ENCODE measurements around the gene PPP1R13B.

Gene PPP1R13B

DNA sequence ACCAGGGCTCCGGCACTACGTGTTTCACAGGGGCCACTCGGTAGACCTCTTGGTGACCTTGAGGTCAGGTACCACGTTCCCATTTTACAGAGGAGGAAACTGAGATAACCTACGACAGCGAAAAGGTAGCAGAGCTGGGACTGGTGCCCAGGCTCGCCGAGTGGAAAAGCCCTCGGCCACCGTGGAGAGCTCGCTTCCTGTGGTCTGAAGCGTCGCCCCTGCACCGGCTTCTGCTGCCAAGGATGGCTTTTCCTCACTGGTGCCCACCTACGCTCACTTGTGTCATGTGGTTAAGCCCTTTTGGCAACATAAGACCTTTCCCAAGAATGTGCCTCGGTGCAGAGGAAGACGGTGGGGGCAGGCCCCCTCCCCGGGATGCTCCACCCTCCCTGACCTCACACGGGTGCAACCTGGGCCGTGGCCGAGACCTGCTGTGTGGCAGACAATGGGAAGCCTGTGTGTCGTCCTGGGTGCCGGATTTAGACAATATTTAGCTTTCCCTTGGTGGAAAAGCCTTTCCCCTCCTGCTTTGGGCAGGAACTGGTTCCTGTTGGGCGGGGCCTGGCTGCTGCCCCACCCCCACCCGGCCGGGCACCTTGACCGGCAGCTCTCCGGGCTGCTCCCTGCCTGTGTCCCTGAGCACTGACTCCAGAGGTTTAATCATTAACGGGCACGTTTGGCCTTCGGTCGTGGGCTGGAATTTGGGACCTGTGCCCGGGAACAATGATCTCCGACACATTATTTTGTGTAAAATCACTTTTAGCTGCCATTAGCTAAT, 32.4 kb upstream of the PPP1R13B start:
- DNase-seq, result peak; percentile 47

- DNase-seq, result no peak
Measured at GRCh38 chr14:103879118-103879569, 31.8 kb upstream of the PPP1R13B start.

GRCh38 chr14:103878180-103878579, 30.8 kb upstream of the PPP1R13B start:
- no peak for DNase-seq

- no peak for DNase-seq
Measured at GRCh38 chr14:103875010-103875409, 27.6 kb upstream of the PPP1R13B start.

- DNase-seq, result no peak
Measured at GRCh38 chr14:103872481-103873113, 25.2 kb upstream of the PPP1R13B start.

GRCh38 chr14:103871596-103872480, 24.5 kb upstream of the PPP1R13B start:
- DNase-seq, result no peak

GRCh38 chr14:103870891-103871595, 23.7 kb upstream of the PPP1R13B start:
- DNase-seq, result no peak

GRCh38 chr14:103870144-103870876, 22.9 kb upstream of the PPP1R13B start:
- DNase-seq, result no peak

DNA sequence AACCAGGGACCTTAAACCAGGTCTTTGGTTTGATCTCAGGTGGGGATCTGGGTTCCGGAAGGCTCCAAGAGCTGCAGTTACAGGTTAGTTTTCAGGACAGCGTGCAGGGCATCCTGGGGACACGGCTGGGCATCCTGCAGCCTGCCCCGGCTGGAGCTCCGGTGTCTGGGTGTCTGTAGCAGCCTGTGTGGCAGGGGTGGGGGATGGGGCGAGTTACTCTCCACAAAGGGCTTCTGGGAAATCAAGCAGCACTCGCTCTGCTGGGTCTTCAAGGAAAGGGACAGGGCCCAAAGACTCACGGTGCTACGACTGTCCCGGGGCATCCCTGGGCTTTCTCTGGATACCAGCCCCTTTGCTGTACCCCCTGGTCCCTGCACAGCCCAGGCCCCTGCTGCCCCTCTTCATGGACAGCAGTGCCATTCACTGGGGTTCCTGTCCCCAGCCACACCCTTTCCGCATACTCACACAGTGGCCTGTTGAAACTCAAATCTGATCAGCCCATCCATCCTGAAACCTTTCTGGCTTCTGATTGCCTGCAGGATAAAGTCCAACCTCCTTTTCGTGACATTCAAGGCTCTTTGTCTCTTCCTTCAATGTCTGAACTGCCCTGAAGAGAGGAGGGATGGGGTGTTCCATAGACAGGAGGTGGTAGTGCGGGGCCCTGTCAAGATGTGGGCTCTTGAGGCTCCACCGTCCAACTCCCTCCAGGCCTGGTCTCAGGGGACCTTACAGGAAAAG, 22.2 kb upstream of the PPP1R13B start:
- no peak for DNase-seq

- DNase-seq, result no peak
Measured at GRCh38 chr14:103868242-103868897, 21.0 kb upstream of the PPP1R13B start.

- no peak for DNase-seq
Measured at GRCh38 chr14:103867523-103867953, 20.2 kb upstream of the PPP1R13B start.

DNA sequence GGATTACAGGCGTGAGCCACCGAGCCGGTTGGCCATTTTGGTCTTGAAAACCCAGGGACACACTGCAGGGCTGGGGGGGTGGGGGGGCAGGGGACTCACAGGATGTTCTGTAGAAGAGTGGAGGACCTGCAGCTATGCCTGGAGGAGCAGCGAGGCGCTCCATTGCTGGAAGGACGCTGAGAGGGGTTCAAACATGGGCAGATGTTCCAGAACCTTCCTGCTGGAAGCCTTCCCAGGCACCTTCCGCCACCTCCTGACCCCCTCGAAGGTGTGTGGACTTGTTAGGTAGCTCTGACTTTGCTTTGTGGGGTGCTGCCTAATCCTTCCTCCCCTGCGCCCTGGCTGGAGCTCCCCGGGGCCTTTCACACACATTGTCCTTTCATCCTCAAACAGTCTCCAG, 19.6 kb upstream of the PPP1R13B start:
- DNase-seq, result no peak

DNA sequence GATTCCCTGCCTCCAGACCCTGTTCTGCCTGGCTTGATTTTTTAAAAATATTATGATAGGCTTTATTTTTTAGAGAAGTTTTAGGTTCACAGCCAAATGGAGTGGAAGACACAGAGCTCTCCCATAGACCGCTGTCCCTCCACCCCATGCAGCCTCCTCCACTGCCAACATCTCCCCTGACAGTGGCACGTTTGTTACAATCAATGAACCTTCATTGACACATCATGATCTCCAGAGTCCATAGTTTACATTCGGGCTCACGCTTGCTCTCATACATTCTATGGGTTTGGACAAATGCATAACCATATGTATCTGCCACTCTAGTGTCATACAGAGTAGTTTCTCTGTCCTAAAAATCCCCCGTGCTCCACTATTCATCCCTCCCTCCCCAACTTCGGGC, 15.9 kb upstream of the PPP1R13B start:
- no peak for DNase-seq

- DNase-seq, result peak; percentile 13
Measured at GRCh38 chr14:103862393-103862782, 15.0 kb upstream of the PPP1R13B start.

DNA sequence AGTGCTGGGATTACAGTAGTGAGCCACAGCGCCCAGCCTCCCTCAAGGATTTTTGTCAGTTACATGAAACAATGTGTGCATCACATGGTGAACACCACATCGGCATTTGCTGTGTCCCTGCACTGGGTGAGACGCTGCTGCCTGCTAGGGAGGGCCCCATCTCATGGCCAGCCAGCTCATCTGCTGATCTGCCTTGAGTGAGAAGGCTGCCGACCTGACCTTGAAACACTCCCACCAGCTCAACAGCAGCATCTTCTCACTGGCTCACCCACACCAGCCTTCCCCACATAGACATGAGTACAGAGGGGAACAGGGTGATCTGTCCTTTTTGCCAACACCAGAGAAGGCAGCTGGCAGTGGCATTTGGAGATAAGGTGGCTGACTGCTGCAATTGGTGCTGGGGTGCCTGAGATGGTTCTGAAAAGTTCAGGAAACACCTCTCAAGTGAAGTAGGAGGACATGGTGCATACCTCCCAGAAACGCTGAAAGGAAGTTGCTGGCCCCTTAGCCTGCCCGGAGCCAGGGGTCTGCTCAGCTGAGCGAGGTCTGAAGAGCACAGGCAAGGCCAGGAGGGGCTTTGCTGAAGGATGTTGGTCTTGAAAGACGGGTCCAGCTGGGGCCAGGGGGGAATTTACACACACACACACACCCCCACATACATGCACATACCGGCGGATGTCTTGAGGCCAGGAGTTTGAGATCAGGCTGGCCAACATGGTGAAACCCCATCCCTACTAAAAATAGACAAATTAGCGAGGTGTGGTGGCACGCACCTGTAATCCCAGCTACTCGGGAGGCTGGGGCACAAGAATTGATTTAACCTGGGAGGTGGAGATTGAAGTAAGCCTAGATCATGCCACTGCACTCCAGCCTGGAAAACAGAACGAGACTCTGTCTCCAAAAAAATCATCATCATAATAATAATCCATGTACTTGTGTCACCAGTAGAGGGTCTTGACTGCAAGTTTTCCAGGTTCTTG, 14.3 kb upstream of the PPP1R13B start:
- DNase-seq, result no peak

DNA sequence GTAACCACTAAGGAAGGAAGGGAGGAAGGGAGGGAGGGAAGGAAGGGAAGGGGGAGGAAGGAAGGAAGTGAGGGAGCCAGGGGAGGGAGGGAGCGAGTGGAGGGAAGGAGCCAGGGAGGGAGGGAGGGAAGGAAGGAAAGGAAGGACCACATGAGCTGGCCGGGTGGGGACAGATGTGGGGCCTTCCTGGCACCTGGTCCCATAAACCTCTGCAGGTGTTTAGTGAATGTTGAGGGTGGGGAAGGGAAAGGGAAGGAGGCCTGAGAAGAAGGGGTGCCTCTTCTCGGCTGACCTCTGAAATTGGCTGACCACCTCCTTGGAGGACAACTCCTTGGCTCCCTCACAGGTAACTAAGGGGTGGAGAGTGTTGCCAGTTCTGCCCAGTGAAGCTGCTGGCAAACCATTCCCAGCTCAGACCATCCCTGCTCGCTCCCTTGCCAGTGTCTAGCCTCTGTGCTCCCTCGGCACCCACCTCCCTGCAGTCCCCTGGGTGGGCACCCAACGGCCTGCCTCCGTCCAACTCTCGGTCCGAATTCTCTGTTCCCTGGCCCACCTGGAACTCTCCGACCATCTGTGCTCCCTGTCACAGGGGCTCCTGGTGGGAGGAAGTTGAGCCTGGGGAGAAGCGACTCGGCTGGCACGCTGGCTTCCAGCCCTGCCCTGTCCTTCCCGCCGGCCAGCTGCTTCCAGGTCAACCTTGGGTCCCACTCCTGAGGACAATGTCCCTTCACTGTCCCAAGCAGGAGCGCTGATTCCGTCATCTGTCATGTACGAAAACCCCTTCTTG, 12.2 kb upstream of the PPP1R13B start:
- DNase-seq, result no peak

DNA sequence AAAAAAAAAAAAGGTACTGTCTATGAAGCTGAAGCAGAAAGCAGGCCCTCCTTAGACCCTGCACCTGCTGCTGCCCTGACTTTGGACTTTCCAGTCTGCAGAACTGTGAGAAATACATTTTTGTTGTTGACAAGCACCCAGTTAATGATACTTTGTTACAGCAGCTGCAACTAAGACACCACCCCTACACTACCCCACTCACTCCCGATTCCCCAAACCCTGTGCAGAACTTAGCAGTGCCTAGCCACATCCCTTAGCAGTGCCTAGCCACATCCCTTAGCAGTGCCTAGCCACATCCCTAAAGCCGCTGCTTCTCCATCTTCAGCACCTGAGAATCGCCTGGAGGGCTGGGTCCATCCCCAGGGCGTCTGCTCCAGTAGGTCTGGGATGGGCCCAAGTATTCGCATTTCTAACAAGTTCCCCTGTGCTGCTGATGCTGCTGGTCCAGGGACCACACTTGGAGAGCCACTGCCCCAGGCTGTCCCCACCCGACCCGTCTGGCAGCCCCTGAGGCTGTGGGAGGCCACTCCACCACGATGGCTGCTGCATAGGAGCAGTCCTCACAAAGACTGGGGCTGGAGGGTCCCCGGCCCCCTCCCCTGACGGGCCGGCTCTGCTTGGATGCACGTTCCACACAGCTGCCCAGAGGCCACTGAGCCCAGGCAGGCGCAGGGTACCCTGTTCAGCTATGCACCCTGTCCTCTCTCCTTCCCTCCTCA, 10.8 kb upstream of the PPP1R13B start:
- no peak for DNase-seq

DNA sequence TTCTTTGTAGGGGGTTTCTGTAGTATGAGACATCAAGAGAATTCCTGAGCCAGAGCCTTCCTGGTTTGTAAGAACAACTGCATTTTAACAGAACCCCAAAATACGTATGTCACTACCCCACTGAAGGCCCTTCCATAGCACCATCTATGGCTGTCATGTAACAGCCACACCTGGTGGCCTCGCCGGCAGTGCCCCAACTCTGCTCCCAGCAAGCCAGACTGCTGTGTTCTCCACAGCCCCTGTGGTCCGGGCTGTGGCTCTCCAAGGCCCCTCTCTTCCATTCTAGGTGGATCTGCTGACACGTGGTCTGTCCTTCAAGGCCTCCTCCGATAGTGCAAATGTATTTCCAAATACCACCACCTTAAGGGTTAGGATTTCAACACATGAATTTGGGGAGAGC, 9.9 kb upstream of the PPP1R13B start:
- no peak for DNase-seq

Data from EL (cell line).